IPS-18a (cell line): ENCODE results near the gene FRMD4A.

Source experiments
- H3K27ac ChIP-seq: one replicate; pipeline ENCODE4 v1.5.1; 2013; ENCODE audit warnings: low read length
- H3K27me3 ChIP-seq: one replicate; pipeline ENCODE4 v1.6.1; 2013; ENCODE audit warnings: mild to moderate bottlenecking, low read length; ENCODE audit not compliant: control insufficient read depth, insufficient read depth
- H3K36me3 ChIP-seq: one replicate; pipeline ENCODE4 v1.6.1; 2013; ENCODE audit warnings: low read depth, low read length; ENCODE audit not compliant: control insufficient read depth
- H3K4me1 ChIP-seq: one replicate; pipeline ENCODE4 v1.6.1; 2013; ENCODE audit warnings: low read depth, low read length; ENCODE audit not compliant: control insufficient read depth
- H3K4me3 ChIP-seq: one replicate; pipeline ENCODE4 v1.5.1; 2013; ENCODE audit warnings: low read length
- H3K9ac ChIP-seq: one replicate; pipeline ENCODE4 v1.6.1; 2013; ENCODE audit warnings: mild to moderate bottlenecking, low read length, moderate library complexity
- H3K9me3 ChIP-seq: one replicate; pipeline ENCODE4 v1.6.1; 2013; ENCODE audit warnings: low read depth, low read length; ENCODE audit not compliant: control insufficient read depth

The FRMD4A gene

DNA sequence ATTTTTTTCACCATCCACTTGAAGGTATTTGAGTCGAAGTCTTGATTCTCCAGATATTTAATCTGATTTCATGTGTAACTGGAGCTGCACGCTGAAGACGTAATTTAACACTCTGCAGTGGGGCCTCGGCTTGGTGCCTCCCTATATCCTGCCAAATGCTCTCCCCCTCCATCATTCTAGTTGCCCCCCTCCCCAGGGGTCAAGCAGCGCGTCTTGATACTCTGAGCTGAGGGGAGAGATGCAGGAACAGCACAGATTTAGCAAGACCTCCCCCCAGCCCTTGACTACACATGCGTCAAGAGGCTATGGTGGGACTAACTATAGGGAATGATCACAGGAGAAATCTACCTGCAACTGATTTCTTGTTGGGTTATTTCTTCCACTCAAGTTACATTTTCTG is 658.2 kb downstream of the FRMD4A start:
- H3K36me3 ChIP-seq = peaks cover 18% of the 10 kb centered on the region
- H3K4me1 ChIP-seq = peaks cover 15% of the 10 kb centered on the region
- H3K9me3 ChIP-seq = no peaks in the 10 kb centered on the region
- H3K27me3 ChIP-seq = no peaks in the 10 kb centered on the region
- no peak overlapping the region for H3K4me3 ChIP-seq
- H3K27ac ChIP-seq = no peak overlapping the region
- H3K9ac ChIP-seq = no peak overlapping the region

DNA sequence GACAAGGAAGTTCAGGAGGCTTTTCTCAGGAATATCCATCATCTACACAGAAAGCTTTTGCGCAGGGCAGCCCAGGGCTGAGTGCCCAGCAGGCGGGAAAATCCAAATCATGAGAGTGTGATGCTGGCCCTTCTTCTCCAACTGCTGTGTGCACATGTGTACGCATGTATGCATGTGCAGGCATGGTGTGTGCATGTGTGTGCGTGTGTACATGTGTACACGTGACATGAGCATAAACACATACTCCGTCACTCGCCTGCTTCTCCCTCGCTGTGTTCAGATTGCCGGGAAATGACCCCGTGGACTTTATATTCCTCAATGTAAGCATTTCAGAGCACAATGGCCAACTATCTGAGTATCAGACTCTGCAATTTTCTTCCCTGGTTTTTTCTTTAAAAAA is 658.8 kb downstream of the FRMD4A start:
- Histone ChIP-seq H3K9ac (no peak overlapping the region), H3K27ac (no peak overlapping the region), H3K4me1 (peaks cover 15% of the 10 kb centered on the region), H3K27me3 (no peaks in the 10 kb centered on the region), H3K4me3 (no peak overlapping the region), H3K9me3 (no peaks in the 10 kb centered on the region), H3K36me3 (peaks cover 13% of the 10 kb centered on the region)

DNA sequence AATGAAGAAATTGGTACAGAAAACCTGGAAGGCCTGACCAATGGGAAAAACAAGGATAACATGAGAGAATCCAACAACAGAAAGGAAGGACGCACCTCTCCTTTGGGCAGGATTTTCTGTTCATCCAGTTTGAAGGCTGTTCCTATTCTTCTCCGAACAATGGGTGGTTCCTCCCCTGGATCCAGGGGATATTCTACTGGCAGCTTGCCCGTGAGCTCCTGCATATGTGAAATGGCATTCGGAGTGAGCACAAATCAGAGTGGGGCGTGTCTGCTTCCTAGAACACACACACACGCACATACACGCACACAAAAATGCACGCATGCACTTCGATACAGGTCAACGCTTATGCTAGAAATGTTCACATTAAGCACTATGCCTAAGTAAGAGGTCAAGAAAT is 660.4 kb downstream of the FRMD4A start:
- Histone ChIP-seq H3K9me3 (no peaks in the 10 kb centered on the region), H3K4me1 (peaks cover 15% of the 10 kb centered on the region), H3K27ac (no peak overlapping the region), H3K9ac (no peak overlapping the region), H3K36me3 (peaks cover 24% of the 10 kb centered on the region), H3K4me3 (no peak overlapping the region), H3K27me3 (no peaks in the 10 kb centered on the region)

DNA sequence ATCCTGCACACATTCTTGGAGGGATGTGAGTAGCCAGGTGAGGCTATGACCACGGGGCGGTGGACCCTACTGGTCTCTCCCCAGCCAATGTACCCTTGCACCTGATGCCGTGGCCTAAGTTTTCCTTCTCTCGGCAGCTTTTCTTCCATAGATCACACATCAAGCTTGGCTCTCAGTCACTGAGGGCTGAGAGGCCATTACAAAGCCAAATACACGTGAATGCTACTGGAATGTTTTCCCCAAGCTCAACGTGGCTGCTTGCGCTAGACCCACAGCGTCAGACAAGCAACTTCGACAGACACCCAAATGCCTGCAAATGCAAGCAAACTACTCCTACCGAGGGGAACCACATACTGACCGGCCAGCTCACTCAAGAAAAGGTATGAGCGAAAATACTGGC is 660.8 kb downstream of the FRMD4A start:
- H3K4me3 ChIP-seq = no peak overlapping the region
- H3K9me3 ChIP-seq = no peaks in the 10 kb centered on the region
- H3K4me1 ChIP-seq = peaks cover 15% of the 10 kb centered on the region
- H3K27me3 ChIP-seq = no peaks in the 10 kb centered on the region
- H3K27ac ChIP-seq = no peak overlapping the region
- no peak overlapping the region for H3K9ac ChIP-seq
- H3K36me3 ChIP-seq = peaks cover 28% of the 10 kb centered on the region

DNA sequence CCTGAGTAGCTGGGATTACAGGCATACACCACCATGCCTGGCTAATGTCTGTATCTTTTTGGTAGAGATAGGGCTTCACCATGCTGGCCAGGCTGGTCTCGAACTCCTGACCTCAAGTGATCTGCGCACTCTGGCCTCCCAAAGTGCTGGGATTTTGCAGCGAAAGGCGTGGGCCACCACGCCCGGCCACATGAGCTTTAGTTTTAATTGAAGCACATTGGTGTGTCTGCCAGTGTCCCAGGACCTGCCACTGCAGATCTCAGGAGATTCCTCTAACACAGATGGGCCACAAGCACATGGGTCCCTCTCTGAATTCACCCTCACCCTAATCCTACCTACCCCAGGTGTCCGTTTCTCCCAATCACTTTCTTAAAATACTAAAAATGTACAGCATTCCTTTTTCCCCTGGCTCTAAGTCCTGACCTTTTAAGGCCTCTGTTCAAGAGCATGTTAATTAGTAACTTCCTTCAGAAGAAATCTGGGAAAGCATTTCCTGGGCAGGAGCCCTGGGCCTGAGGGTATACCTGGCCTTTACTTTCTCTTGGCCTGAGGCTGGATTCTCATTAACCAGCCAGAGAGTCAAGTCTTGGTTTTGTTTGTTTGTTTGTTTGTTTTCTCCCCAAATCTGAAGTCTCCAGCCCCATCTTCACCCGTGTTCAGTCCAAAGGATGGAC is 661.4 kb downstream of the FRMD4A start:
- no peak overlapping the region for H3K9ac ChIP-seq
- H3K9me3 ChIP-seq = no peaks in the 10 kb centered on the region
- peaks cover 15% of the 10 kb centered on the region for H3K4me1 ChIP-seq
- H3K4me3 ChIP-seq = no peak overlapping the region
- H3K36me3 ChIP-seq = peaks cover 28% of the 10 kb centered on the region
- no peaks in the 10 kb centered on the region for H3K27me3 ChIP-seq
- no peak overlapping the region for H3K27ac ChIP-seq

DNA sequence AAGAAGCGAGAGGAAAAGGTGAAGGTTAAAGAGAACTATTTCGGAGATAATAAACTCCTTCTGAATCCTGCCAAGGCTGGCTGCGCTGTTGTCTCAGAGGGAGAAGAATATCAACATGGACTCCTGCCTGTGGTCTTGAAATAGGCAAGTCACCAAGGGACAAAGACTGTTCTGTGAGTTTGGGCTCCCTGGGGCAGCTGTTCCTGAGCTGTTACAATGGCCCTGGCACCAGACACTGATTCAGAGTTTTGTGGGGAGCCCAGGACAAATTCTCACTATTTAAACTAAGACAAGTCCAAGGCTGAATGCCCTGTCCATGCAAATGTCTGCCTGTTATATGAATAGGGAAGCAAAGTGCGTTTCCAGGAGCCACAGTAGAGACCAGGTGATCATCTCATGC is 662.6 kb downstream of the FRMD4A start:
- no peaks in the 10 kb centered on the region for H3K9me3 ChIP-seq
- no peak overlapping the region for H3K27ac ChIP-seq

DNA sequence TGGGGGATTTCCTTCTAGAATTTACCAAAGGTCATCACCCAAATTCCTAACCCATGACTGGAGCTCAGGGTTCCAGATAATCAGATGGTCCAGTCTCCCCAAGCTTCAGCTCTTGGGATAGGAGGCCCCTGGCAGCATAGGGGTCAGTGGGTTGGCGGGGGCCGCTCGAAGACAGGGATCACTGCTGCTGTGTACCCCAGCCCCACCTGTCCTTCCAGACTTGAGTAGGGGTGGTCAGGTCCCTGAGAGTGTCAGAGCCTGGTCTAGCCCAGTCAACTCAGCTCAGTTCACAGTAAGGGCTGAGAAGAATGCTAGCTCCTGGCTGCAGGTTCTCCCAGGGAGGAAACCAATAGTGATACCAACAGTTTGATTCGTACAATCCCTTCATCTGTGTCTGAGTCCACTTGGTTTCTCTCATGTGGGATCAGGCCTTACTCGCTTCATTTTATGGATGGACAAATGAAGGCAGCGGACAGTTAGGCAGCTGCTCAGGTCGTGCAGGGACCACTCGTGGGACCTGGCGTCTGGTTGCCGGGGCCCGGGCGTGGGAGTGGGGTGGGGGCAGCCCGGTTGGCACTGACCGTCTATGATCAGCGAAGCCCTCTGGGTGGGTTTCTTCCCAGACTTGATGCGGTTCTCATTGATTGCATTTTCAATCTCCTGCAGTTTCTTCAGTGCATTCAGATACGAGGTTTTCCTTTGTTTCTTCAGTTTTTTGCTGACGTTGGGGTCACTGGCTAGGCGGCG is 665.0 kb downstream of the FRMD4A start:
- Histone ChIP-seq H3K4me3 (no peak overlapping the region), H3K4me1 (no peaks in the 10 kb centered on the region), H3K27ac (no peak overlapping the region), H3K36me3 (peaks cover 39% of the 10 kb centered on the region), H3K9me3 (no peaks in the 10 kb centered on the region), H3K27me3 (no peaks in the 10 kb centered on the region), H3K9ac (no peak overlapping the region)

More for the DNA sequence above, 662.6 kb downstream of the FRMD4A start:
- Histone ChIP-seq H3K27me3 (no peaks in the 10 kb centered on the region), H3K4me1 (peaks cover 9% of the 10 kb centered on the region), H3K36me3 (peaks cover 34% of the 10 kb centered on the region), H3K4me3 (no peak overlapping the region), H3K9ac (no peak overlapping the region)

DNA sequence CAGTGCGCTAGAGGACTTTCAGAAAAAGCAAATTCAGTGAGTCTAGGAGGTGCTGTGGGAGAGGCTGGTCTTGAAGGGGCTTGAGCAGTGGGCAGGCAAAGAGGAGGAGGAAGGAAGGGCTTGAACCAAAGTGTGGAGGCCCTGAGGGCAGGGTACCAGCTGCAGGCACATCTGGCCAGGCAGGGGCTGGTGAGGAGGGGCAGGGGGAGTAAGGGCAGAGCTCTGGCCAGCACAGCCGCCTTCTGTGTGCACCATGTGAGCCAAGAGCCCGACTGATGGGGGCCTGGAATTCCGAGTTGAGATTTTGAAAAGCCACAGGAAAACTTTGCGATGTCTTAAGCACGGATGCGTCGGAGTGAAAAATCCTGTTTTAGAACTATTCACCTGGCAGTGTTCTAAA is 669.5 kb downstream of the FRMD4A start:
- Histone ChIP-seq H3K27ac (no peak overlapping the region), H3K9ac (no peak overlapping the region), H3K4me1 (no peaks in the 10 kb centered on the region), H3K36me3 (peaks cover 35% of the 10 kb centered on the region), H3K9me3 (no peaks in the 10 kb centered on the region), H3K27me3 (no peaks in the 10 kb centered on the region), H3K4me3 (no peak overlapping the region)

DNA sequence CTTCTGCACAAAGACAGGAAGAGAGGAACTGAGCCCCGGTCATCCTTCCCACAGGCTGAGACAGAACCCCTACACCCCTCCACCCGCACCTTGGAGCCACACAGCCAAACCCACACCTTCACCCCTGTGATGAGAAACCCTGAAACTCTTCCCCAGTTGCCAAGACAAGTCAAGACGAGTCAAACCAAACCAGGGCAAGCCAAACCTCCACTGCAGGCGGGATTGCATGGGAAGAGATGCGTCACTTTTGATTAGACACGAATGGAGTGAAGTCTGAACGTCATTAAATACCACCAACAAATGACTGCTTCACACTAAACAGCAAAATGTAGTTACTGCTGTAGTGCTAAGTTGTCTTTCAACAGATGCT is 670.2 kb downstream of the FRMD4A start:
- peaks cover 36% of the 10 kb centered on the region for H3K36me3 ChIP-seq
- no peaks in the 10 kb centered on the region for H3K4me1 ChIP-seq
- no peaks in the 10 kb centered on the region for H3K9me3 ChIP-seq
- H3K27ac ChIP-seq = no peak overlapping the region
- no peak overlapping the region for H3K9ac ChIP-seq
- H3K4me3 ChIP-seq = no peak overlapping the region
- H3K27me3 ChIP-seq = no peaks in the 10 kb centered on the region

DNA sequence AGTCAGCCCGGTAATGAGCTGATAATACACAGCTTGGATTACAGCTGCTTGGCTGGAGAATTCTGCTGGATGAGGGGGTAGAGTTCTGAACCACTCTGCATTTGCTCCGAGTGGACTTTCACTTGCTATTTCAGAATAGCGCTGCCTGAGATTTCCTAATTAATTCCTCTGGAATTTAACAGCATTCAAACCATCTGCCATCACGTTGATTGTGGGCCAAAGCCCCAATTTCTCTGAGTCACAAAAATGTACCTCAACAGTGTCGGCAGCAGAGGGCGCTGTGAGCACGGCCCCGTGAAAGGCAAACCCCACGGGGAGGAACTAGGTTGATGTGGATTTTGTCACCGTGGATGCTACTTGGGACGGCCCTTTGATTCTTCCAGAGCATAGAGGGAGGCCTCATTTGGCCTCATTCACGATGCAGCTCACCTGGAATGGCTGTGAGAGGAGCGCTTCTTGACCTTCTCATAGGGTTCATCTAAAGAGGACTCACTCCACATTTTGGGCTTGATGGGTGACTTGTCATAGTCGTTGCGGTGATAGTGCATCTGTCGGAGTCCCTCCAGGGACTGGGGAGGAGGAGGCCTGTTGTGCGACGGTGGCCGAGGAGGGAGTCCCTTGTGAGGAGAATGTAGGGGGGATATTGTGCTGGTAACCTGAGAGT is 670.7 kb downstream of the FRMD4A start:
- H3K9me3 ChIP-seq = no peaks in the 10 kb centered on the region
- peaks cover 33% of the 10 kb centered on the region for H3K36me3 ChIP-seq
- no peak overlapping the region for H3K9ac ChIP-seq
- no peak overlapping the region for H3K27ac ChIP-seq
- H3K4me3 ChIP-seq = no peak overlapping the region
- H3K4me1 ChIP-seq = no peaks in the 10 kb centered on the region
- H3K27me3 ChIP-seq = no peaks in the 10 kb centered on the region

DNA sequence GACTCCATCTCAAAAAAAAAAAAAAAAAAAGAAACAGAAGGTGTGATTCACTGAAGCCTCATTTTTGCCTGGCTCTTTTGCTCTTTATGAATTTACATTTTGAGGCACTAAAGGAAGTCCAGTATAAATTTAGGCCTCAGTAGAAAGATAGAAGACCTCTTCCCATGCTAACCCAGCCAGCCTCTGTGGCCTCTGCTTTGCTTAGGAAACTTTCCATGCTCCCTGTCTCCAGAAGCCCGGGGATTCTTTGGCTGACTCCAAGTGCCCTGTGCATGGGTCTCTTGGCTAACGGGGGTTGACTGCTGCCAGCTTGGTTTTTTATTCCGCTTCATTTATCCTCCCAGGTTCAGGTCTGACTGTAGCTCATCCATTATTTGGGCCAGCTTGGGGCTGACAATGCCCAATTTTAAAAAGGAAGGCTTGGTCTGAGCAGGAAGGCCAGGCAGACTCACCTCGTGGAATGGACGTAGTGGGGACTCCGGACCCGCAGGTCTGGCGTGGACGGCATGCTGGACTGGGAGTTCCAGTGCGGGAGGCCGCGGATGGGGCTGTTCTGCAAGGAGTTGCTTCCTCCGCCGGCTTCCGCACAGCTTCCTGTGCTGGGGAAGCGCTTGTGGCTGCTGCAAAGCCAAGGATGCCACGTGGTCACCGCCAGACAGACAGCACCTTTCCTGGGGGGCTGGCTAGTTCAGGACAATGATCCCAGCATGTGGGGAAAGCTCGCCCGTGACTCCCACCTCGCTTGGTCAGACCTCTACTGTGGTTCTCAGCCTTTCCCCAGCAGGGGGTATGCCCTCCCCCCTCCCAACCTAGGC is 671.6 kb downstream of the FRMD4A start:
- Histone ChIP-seq H3K36me3 (peaks cover 42% of the 10 kb centered on the region), H3K4me1 (no peaks in the 10 kb centered on the region), H3K9ac (no peak overlapping the region), H3K4me3 (no peak overlapping the region), H3K27me3 (no peaks in the 10 kb centered on the region), H3K27ac (no peak overlapping the region), H3K9me3 (no peaks in the 10 kb centered on the region)
